Ascending aorta (tissue), 2 donors: ENCODE measurements around the gene STARD4. TPM values are rescaled to one million over a fixed set of nuclear protein-coding genes. Genes with fewer than 3 reads are reported as not detected.
A peak's percentile ranks its signal among the peaks of the same experiment; 100 is the strongest.

Experiments
- DNase-seq, 2 donors: peaks; one replicate each; pipeline ENCODE4 v3.0.0-alpha.2; 2019; ENCODE audit warnings: low spot score in 2 of 2
- H3K27ac ChIP-seq, 2 donors: fragments of 200-600 bp; sonication (generic); one replicate each; pipeline ENCODE4 v1.5.1; 2016 to 2017; ENCODE audit warnings: mild to moderate bottlenecking in 1 of 2
- H3K27me3 ChIP-seq: fragments of 200-600 bp; sonication (generic); one replicate; pipeline ENCODE4 v1.5.1; 2017
- H3K36me3 ChIP-seq, 2 donors: fragments of 200-600 bp; sonication (generic); one replicate each; pipeline ENCODE4 v1.5.1; 2016
- H3K4me1 ChIP-seq, 2 donors: fragments of 200-600 bp; sonication (generic); one replicate each; pipeline ENCODE4 v1.5.1; 2016 to 2017; ENCODE audit warnings: mild to moderate bottlenecking in 1 of 2
- H3K4me3 ChIP-seq, 2 donors: fragments of 200-600 bp; sonication (generic); one replicate each; pipeline ENCODE4 v1.5.1; 2016 to 2017; ENCODE audit warnings: mild to moderate bottlenecking in 1 of 2
- H3K9me3 ChIP-seq, 2 donors: fragments of 200-600 bp; sonication (generic); one replicate each; pipeline ENCODE4 v1.5.1; 2016
- CTCF ChIP-seq, 3 experiments: fragments of 200-600 bp in 2 of 3; fragments of 450-650 bp in 1 of 3; sonication (generic) in 2 of 3; IDR thresholded peaks; one replicate each; pipeline ENCODE4 v1.5.1; 2016 to 2019; ENCODE audit warnings: antibody characterized with exemption in 3 of 3, mild to moderate bottlenecking in 1 of 3, moderate library complexity in 1 of 3
- intact Hi-C: fragments of 100-400 bp; cut with DNase I; formaldehyde crosslinking; loops from one replicate; pipeline ENCODE4 v1.15.1; 2023
- total RNA-seq: library from RNA; depleted of rRNA; stranded (reverse); fragments of >200 nt; gene quantifications from one replicate; pipeline ENCODE4 v1.1.0, GENCODE V29; 2016

The STARD4 gene
- total RNA-seq, 1 donor from 2014 or later = 1.5 TPM

GRCh38 chr5:111551161-111551560, 38.8 kb upstream of the STARD4 start:
- Histone ChIP-seq H3K36me3 (no peaks in the 10 kb centered on the region), H3K9me3 (no peaks in the 10 kb centered on the region), H3K27ac (no peak overlapping the region), H3K27me3 (no peaks in the 10 kb centered on the region), H3K4me1 (peaks cover 0 to 4% of the 10 kb centered on the region in 2 donors), H3K4me3 (no peak overlapping the region)
- no peak for DNase-seq
- intact Hi-C loops = loop anchor here (2.0 to 10.0 kb wide), 3 partner anchors 104 to 454 kb away; partner anchors contain the start of gene NREP
- TF ChIP-seq CTCF (IDR thresholded peaks at IDR 0.05) = no peak

DNA sequence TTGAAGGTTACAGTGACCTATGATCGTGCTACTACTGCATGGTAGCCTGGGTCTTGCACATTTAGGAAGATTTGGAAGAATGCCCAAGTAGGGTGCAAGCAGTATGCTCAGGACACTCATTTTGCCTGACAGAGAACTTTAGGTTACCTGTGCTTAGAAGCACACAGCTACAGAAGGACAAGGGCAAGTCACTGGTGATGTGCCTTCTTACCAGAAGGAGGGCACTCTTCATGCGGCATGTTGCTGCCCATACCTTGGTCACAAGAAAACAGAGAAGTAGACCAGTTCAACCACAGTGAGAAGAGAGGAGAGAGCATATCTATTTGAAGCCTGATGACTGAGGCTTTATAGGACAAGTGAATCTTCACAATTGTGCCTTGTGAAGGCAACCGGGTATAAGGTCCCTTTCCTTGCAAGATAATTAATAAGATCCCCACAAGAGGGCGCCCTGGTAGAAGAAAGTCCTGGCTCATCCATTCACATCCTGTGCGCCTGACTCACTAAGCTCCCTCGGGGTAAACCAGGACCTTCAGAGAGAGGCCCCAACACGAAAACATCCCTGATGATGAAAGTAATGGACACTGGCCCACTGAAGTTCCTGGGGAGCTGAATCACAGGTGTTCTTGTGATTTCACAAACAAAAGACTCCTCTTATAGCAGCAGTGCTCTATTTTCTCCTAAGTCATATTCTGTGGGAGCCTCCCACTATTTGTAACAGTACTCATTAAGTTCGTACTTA, 38.1 kb upstream of the STARD4 start:
- H3K27ac ChIP-seq = no peak overlapping the region
- intact Hi-C loops = loop anchor here (1.0 to 10.0 kb wide), 4 partner anchors 104 to 597 kb away; partner anchors contain the start of gene NREP
- no peaks in the 10 kb centered on the region for H3K27me3 ChIP-seq
- H3K36me3 ChIP-seq = no peaks in the 10 kb centered on the region
- peak; percentile 53 to 76 (median 75) for TF ChIP-seq CTCF (IDR thresholded peaks at IDR 0.05)
- H3K4me1 ChIP-seq = peaks cover 0 to 4% of the 10 kb centered on the region in 2 donors
- H3K4me3 ChIP-seq = no peak overlapping the region
- peak; percentile 48 to 95 for DNase-seq
- H3K9me3 ChIP-seq = no peaks in the 10 kb centered on the region

GRCh38 chr5:111548992-111549649, 36.8 kb upstream of the STARD4 start:
- DNase-seq = no peak
- Histone ChIP-seq H3K4me3 (no peak overlapping the region), H3K27ac (no peak overlapping the region), H3K4me1 (peaks cover 0 to 4% of the 10 kb centered on the region in 2 donors), H3K36me3 (no peaks in the 10 kb centered on the region), H3K27me3 (no peaks in the 10 kb centered on the region), H3K9me3 (no peaks in the 10 kb centered on the region)
- intact Hi-C loops = no loop called here
- no peak for TF ChIP-seq CTCF (IDR thresholded peaks at IDR 0.05)

- H3K36me3 ChIP-seq = no peaks in the 10 kb centered on the region
- DNase-seq = no peak
- no peaks in the 10 kb centered on the region for H3K9me3 ChIP-seq
- peaks cover 0 to 4% of the 10 kb centered on the region in 2 donors for H3K4me1 ChIP-seq
- intact Hi-C loops = no loop called here
- TF ChIP-seq CTCF (IDR thresholded peaks at IDR 0.05) = no peak
- no peaks in the 10 kb centered on the region for H3K27me3 ChIP-seq
- H3K27ac ChIP-seq = no peak overlapping the region
- no peak overlapping the region for H3K4me3 ChIP-seq
Observed at GRCh38 chr5:111548348-111548950, 36.1 kb upstream of the STARD4 start.

GRCh38 chr5:111545031-111545430, 32.7 kb upstream of the STARD4 start:
- Histone ChIP-seq H3K27me3 (no peaks in the 10 kb centered on the region), H3K36me3 (no peaks in the 10 kb centered on the region), H3K9me3 (no peaks in the 10 kb centered on the region), H3K4me3 (no peak overlapping the region), H3K4me1 (peaks cover 0 to under 1% of the 10 kb centered on the region in 2 donors), H3K27ac (no peak overlapping the region)
- no peak for TF ChIP-seq CTCF (IDR thresholded peaks at IDR 0.05)
- no peak for DNase-seq
- intact Hi-C loops = no loop called here
